Panc1 (cell line): ENCODE data around the gene SLC7A6. TPM values are rescaled to one million over a fixed set of nuclear protein-coding genes. Genes with fewer than 3 reads are reported as not detected.

Source experiments
- ATAC-seq: fragments of 200-7000 bp; cut with Tn5 transposase; 2 replicates; pipeline ENCODE4 v1.9.1; 2020; ENCODE audit warnings: mild to moderate bottlenecking, moderate library complexity
- BruUV-seq: library from RNA; stranded (reverse); fragments of 400-500 nt; replicated peaks from 2 replicates; lab custom pipeline; 2021; lab: Mats Ljungman, UMichigan
- CTCF ChIA-PET: fragments of 300-600 bp; sonication (Branson Sonifier 250); formaldehyde crosslinking; loops from one replicate; lab custom pipeline; 2022; ENCODE audit warnings: antibody characterized with exemption; lab: Charles Lee
- POLR2A ChIA-PET: fragments of 300-600 bp; sonication (Branson Sonifier 250); formaldehyde crosslinking; loops from one replicate; lab custom pipeline; 2022; ENCODE audit warnings: antibody characterized with exemption; lab: Charles Lee
- DNase-seq: peaks from one replicate; pipeline ENCODE4 v3.0.0-alpha.2; 2010; ENCODE audit warnings: low read depth, low spot score
- H3K27ac ChIP-seq: 2 replicates; pipeline ENCODE4 v1.5.1; 2011; ENCODE audit warnings: mild to moderate bottlenecking, low read length, inconsistent platforms
- H3K27me3 ChIP-seq: fragments of 200-500 bp; sonication (Bioruptor generic); 2 replicates; pipeline ENCODE4 v1.6.0; 2014; ENCODE audit warnings: low read length, inconsistent platforms; ENCODE audit not compliant: control insufficient read depth, insufficient read depth
- H3K36me3 ChIP-seq: fragments of 200-500 bp; sonication (Bioruptor generic); 2 replicates; pipeline ENCODE4 v1.5.1; 2014; ENCODE audit warnings: inconsistent platforms, mild to moderate bottlenecking, low read length, moderate library complexity; ENCODE audit not compliant: control insufficient read depth, insufficient read depth
- H3K4me1 ChIP-seq: 2 replicates; pipeline ENCODE4 v1.5.1; 2011; ENCODE audit warnings: inconsistent platforms, mild to moderate bottlenecking, low read length, moderate library complexity; ENCODE audit not compliant: control insufficient read depth, insufficient read depth
- H3K4me3 ChIP-seq, 2 experiments: 2 replicates each; pipeline ENCODE4 v1.5.1; 2011 to 2012; ENCODE audit warnings: low read depth in 2 of 2, low read length in 2 of 2, mild to moderate bottlenecking in 2 of 2, inconsistent platforms in 1 of 2, moderate library complexity in 1 of 2
- H3K9me3 ChIP-seq: fragments of 200-500 bp; sonication (Bioruptor generic); 2 replicates; pipeline ENCODE4 v1.5.1; 2014; ENCODE audit warnings: low read depth, mild to moderate bottlenecking, inconsistent platforms, low read length, moderate library complexity; ENCODE audit not compliant: control insufficient read depth, insufficient read depth
- POLR2AphosphoS5 ChIP-seq: IDR thresholded peaks from 2 replicates; pipeline ENCODE4 v1.6.1; 2012; ENCODE audit warnings: mild to moderate bottlenecking, low read depth, low read length, moderate library complexity
- REST ChIP-seq, 2 experiments: IDR thresholded peaks; 2 replicates each; pipeline ENCODE4 v1.6.1; 2011 to 2012; ENCODE audit warnings: low read depth in 2 of 2, control low read depth in 1 of 2, low read length in 1 of 2, mild to moderate bottlenecking in 1 of 2, moderate library complexity in 1 of 2; ENCODE audit not compliant: insufficient read depth in 1 of 2
- SIN3A ChIP-seq: IDR thresholded peaks from 2 replicates; pipeline ENCODE4 v1.6.1; 2012; ENCODE audit warnings: low read depth, mild to moderate bottlenecking, low read length, moderate library complexity, borderline replicate concordance; ENCODE audit not compliant: insufficient read depth
- TCF7L2 ChIP-seq: IDR thresholded peaks from 2 replicates; pipeline ENCODE4 v1.6.1; 2011; ENCODE audit warnings: mild to moderate bottlenecking, low read depth, low read length, inconsistent platforms
- in situ Hi-C: cut with HindIII; loops from 2 replicates; pipeline ENCODE4 v1.10.0; 2016; ENCODE audit warnings: low sequenced_read_pairs, low pct_unique_long_range_greater_than_20kb
- intact Hi-C: fragments of 100-400 bp; cut with micrococcal nuclease; formaldehyde crosslinking; loops from one replicate; pipeline ENCODE4 v1.10.0; 2022; ENCODE audit not compliant: unreplicated experiment
- total RNA-seq: library from RNA; stranded (reverse); gene quantifications from one replicate; pipeline ENCODE4 v1.2.1, GENCODE V29; 2021; ENCODE audit not compliant: unreplicated experiment
- TF ChIP-seq, protein P1 (sequence below): fragments of 450-650 bp; IDR thresholded peaks from 2 replicates; pipeline ENCODE4 v1.5.1; 2017; ENCODE audit warnings: mild to moderate bottlenecking

SLC7A6 gene
- total RNA-seq, 1 experiment from 2014 or later: 58.9 TPM

DNA sequence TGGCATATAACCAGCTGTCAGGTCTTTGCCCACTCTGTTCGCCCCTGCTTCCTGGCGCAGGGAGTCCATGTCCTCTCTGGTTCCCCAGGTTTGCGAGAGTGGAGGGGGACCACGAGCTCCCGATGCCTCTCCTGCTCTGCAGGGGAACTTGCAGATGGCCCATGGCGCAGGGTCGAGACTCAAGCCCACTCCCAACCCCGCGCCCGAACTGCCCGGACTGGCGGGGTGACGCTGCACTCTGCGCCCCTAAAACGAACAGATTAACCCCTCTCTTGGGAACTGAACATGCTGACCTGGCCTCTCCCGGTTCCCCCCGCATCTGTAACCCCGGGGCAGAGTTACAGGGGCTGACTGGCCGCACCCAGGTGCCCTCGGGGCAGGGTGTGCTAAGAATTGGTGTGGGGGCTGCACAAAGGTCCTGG lies 19.8 kb upstream of the SLC7A6 start:
- in situ Hi-C loops: no loop called here
- POLR2A ChIA-PET: no interaction called here
- H3K27me3 ChIP-seq: no peaks in the 10 kb centered on the region
- intact Hi-C loops: loop anchor here (5.0 kb wide), 1 partner anchor 83 kb away; no protein-coding TSS in a partner anchor
- H3K27ac ChIP-seq: peak overlapping the region; percentile 72
- TF ChIP-seq, protein P1, sequence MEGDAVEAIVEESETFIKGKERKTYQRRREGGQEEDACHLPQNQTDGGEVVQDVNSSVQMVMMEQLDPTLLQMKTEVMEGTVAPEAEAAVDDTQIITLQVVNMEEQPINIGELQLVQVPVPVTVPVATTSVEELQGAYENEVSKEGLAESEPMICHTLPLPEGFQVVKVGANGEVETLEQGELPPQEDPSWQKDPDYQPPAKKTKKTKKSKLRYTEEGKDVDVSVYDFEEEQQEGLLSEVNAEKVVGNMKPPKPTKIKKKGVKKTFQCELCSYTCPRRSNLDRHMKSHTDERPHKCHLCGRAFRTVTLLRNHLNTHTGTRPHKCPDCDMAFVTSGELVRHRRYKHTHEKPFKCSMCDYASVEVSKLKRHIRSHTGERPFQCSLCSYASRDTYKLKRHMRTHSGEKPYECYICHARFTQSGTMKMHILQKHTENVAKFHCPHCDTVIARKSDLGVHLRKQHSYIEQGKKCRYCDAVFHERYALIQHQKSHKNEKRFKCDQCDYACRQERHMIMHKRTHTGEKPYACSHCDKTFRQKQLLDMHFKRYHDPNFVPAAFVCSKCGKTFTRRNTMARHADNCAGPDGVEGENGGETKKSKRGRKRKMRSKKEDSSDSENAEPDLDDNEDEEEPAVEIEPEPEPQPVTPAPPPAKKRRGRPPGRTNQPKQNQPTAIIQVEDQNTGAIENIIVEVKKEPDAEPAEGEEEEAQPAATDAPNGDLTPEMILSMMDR: no peak
- no peak for TF ChIP-seq REST (IDR thresholded peaks at IDR 0.05; ENCODE audit: insufficient read depth in 1 of 2, low read depth in 2 of 2, low read length in 1 of 2)
- TF ChIP-seq TCF7L2: no peak
- no peak for TF ChIP-seq POLR2AphosphoS5
- TF ChIP-seq SIN3A: no peak
- H3K36me3 ChIP-seq: no peaks in the 10 kb centered on the region
- no peaks in the 10 kb centered on the region for H3K9me3 ChIP-seq
- H3K4me1 ChIP-seq: peaks cover 9% of the 10 kb centered on the region
- CTCF ChIA-PET: interaction anchor here (1.0 kb wide), 1 partner anchor 17 kb away, joined by 3 read pairs; no protein-coding TSS in a partner anchor
- peak overlapping the region; percentile 62 to 85 for H3K4me3 ChIP-seq
- no TSS peak for BruUV-seq
- DNase-seq: no peak
- no peak for ATAC-seq

DNA sequence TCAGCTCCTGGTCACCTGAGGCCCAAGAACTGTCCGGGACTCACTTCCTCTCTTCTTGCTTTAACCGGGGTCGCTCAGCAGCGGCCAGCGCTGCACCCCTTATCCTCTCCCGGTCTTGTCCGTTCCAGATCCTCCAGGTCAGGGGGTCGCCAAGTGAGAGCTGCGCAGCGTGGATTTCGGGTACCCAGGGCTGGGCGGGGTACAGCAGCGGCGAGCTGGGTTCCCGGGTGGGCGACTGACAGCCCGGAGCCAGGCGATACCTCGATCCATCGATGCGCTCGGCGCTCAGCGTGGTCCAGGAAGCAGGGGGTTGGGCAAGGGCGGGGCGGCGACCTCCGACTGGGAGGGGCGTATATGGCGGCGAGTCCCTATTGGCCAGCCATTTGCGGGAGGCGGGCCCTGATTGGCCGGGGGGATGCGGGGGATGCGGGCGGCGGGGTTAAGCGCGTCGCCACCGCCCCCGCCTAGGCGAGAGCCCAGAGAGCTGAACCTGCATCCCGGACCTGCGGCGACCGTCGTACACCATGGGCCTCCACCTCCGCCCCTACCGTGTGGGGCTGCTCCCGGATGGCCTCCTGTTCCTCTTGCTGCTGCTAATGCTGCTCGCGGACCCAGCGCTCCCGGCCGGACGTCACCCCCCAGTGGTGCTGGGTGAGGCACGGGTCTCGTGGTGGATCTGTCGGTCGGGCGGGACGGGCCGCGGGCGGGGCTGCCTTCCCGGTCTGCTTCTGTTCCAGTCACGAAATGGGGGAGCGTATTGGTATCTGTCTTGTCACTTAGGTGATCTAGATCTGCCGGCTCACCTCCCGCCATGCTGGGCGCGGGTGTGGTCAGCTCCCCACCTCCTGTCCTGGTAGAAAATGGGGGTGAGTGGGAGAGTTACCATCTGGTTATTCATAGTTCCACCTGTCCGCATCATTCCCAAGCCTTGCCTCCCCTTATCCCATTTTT lies 19.1 kb upstream of the SLC7A6 start, which contains the start of gene PLA2G15:
Gene PLA2G15, plus strand, starts transcription at position 471 of the 951 bp plus-strand sequence. Its CDS starts 54 bp downstream, at position 525.
- H3K27me3 ChIP-seq: no peaks in the 10 kb centered on the region
- ATAC-seq (peak; percentile 95), DNase-seq (no peak)
- no peaks in the 10 kb centered on the region for H3K36me3 ChIP-seq
- peak within 1 kb of the TSS; percentile 62 to 85 for H3K4me3 ChIP-seq
- in situ Hi-C loops: no loop called here
- ChIA-PET CTCF (interaction anchor here (1.0 kb wide), 1 partner anchor 16 kb away, joined by 3 read pairs; no protein-coding TSS in a partner anchor), POLR2A (no interaction called here)
- intact Hi-C loops: loop anchor here (5.0 kb wide), 1 partner anchor 82 kb away; no protein-coding TSS in a partner anchor
- no TSS peak for BruUV-seq
- peak; percentile 72; the same call in 1 of the 2 replicates for TF ChIP-seq SIN3A
- peak; percentile 63; the same call in 1 of the 2 replicates for TF ChIP-seq POLR2AphosphoS5
- TF ChIP-seq TCF7L2: no peak
- no peak for TF ChIP-seq REST (IDR thresholded peaks at IDR 0.05; ENCODE audit: insufficient read depth in 1 of 2, low read depth in 2 of 2, low read length in 1 of 2)
- H3K4me1 ChIP-seq: peaks cover 9% of the 10 kb centered on the region
- H3K9me3 ChIP-seq: no peaks in the 10 kb centered on the region
- peak within 1 kb of the TSS; percentile 72 for H3K27ac ChIP-seq
